ENCODE measurements around the gene PA2G4. TPM values are rescaled to one million over a fixed set of nuclear protein-coding genes. Genes with fewer than 3 reads are reported as not detected.
"Not testable (repeated sequence)": the region's sequence is repeated elsewhere in the genome, so short reads cannot be mapped to it uniquely, and the experiment has no call there.

Gene PA2G4
- total RNA-seq (100 to 1,000 TPM in 1 of 9 donors, 10 to 100 TPM in 8; 66.0 to 105 (median 72.4) TPM), polyA plus RNA-seq (100 to 1,000 TPM in 1 of 2 donors, 10 to 100 TPM in 1; 62.4 to 187 TPM)
- long read RNA-seq, donor 1, transcript PA2G4-201 (13 exons, 2,577 nt): major isoform, 48 of 105 reads
- long read RNA-seq, donor 1, partial matches to known transcripts: 43 of 105 reads
- long read RNA-seq, donor 1, other reads (novel, unspliced or antisense): 14 of 105 reads
- long read RNA-seq, donor 2, transcript PA2G4-201 (13 exons, 2,577 nt): major isoform, 165 of 474 reads
- long read RNA-seq, donor 2, partial matches to known transcripts: 298 of 474 reads
- long read RNA-seq, donor 2, other reads (novel, unspliced or antisense): 11 of 474 reads
- long read RNA-seq, donor 3, transcript PA2G4-201 (13 exons, 2,577 nt): major isoform, 61 of 108 reads
- long read RNA-seq, donor 3, partial matches to known transcripts: 29 of 108 reads
- long read RNA-seq, donor 3, other reads (novel, unspliced or antisense): 18 of 108 reads

- DNase-seq (peak; percentile 98 to 99 (median 99)), ATAC-seq (peak; percentile 98 to 99 (median 99))
- Histone ChIP-seq H3K4me1 (peaks cover 0 to 37% (median 22%) of the 10 kb centered on the region in 12 donors), H3K27me3 (no peaks in the 10 kb centered on the region), H3K4me3 (peak within 1 kb of the TSS; percentile 45 to 93 (median 84)), H3K27ac (peak within 1 kb of the TSS; percentile 6 to 92 (median 84)), H3K36me3 (peaks cover 3 to 33% (median 28%) of the 10 kb centered on the region in 9 donors), H3K9me3 (no peaks in the 10 kb centered on the region)
- intact Hi-C loops (cut with DNase I): loop anchor here in 6 of 10 donors (1.0 to 10.0 kb wide), 7 partner anchors 12 to 369 kb away; partner anchors contain the start of genes RPL41 (in 1 of the 6) and RPS26 (in 1 of the 6)
- 0% methylated on average over 42 to 60 of the region's 60 CpGs for WGBS, 4 donors
- peak; percentile 55 to 93 for TF ChIP-seq POLR2A (IDR thresholded peaks at IDR 0.05)
- TF ChIP-seq, protein P1, sequence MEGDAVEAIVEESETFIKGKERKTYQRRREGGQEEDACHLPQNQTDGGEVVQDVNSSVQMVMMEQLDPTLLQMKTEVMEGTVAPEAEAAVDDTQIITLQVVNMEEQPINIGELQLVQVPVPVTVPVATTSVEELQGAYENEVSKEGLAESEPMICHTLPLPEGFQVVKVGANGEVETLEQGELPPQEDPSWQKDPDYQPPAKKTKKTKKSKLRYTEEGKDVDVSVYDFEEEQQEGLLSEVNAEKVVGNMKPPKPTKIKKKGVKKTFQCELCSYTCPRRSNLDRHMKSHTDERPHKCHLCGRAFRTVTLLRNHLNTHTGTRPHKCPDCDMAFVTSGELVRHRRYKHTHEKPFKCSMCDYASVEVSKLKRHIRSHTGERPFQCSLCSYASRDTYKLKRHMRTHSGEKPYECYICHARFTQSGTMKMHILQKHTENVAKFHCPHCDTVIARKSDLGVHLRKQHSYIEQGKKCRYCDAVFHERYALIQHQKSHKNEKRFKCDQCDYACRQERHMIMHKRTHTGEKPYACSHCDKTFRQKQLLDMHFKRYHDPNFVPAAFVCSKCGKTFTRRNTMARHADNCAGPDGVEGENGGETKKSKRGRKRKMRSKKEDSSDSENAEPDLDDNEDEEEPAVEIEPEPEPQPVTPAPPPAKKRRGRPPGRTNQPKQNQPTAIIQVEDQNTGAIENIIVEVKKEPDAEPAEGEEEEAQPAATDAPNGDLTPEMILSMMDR (IDR thresholded peaks at IDR 0.05): peak in 1 of 12 donors; percentile 7
These were observed at the start of gene PA2G4 for GRCh38 chr12:56104109-56104814. PA2G4 (plus strand) TSS chr12:56104559; CDS start chr12:56104738, 179 bp downstream.

DNA sequence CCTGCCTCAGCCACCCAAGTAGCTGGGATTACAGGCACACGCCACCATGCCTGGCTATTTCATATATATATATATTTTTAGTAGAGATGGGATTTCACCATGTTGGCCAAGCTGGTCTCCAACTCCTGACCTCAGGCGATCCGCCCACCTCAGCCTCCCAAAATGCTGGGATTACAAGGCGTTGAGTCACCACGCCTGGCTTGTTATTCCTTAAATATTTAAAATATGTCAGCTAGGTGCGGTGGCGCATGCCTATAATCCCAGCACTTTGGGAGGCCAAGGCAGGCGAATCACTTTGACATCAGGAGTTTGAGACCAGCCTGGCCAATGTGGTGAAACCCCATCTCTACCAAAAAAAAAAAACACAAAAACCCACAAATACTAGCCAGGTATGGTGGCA, 44.4 kb upstream of the PA2G4 start:
- H3K27me3 ChIP-seq; DNase-seq; H3K4me1 ChIP-seq; H3K36me3 ChIP-seq; intact Hi-C loops (cut with DNase I); H3K9me3 ChIP-seq; H3K4me3 ChIP-seq; ATAC-seq; H3K27ac ChIP-seq: not testable (repeated sequence)
- 90 to 96% (median 93%) methylated on average over 8 of the region's 8 CpGs for WGBS, 4 donors

DNA sequence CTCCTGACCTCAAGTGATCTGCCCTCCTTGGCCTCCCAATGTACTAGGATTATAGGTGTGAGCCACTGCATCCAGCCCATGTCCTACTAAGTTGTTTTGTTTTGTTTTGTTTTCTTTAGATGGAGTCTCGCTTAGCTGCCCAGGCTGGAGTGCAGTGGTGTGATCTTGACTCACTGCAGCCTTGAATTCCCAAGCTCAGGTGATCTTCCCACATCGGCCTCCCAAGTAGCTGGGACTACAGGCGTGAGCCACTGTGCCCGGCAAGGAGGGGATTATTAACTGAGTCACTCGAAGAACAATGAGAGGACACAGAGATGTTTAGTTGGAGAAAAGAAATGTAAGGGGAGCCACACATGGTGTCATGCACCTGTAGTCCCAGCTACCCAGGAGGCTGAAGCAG, 42.4 kb upstream of the PA2G4 start:
- DNase-seq (no peak), ATAC-seq (no peak)
- H3K4me3 ChIP-seq: no peak overlapping the region
- no peaks in the 10 kb centered on the region for H3K27me3 ChIP-seq
- H3K27ac ChIP-seq: no peak overlapping the region
- TF ChIP-seq POLR2A (IDR thresholded peaks at IDR 0.05): no peak
- TF ChIP-seq, protein P1 (IDR thresholded peaks at IDR 0.05): no peak
- 70 to 80% (median 72%) methylated on average over 5 of the region's 5 CpGs for WGBS, 4 donors
- H3K36me3 ChIP-seq: no peaks in the 10 kb centered on the region
- intact Hi-C loops (cut with DNase I): no loop called here
- no peaks in the 10 kb centered on the region for H3K4me1 ChIP-seq
- no peaks in the 10 kb centered on the region for H3K9me3 ChIP-seq

DNA sequence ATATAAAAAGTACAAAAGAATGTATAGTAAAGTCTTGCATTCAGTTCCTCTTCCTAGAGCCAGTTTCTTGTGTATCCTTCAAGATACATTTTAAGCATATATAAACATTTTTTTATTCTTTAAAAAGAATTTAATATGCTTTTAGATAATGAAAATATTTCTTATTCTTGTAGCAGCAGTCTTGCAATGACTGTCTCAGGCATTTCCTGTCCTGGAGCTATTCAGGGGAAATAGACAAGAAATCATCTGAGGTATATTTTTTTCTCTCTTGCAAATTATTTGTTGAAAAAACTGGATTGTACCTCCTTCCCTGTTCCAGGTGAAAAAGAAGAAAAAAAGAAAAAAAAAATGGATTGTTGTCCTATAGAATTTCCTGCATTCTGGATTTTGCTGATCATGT, 41.4 kb upstream of the PA2G4 start:
- no peak for TF ChIP-seq POLR2A (IDR thresholded peaks at IDR 0.05)
- TF ChIP-seq, protein P1 (IDR thresholded peaks at IDR 0.05): no peak
- intact Hi-C loops (cut with DNase I): no loop called here
- no peak for ATAC-seq
- no peaks in the 10 kb centered on the region for H3K27me3 ChIP-seq
- DNase-seq: no peak
- no peak overlapping the region for H3K4me3 ChIP-seq
- H3K27ac ChIP-seq: no peak overlapping the region
- no peaks in the 10 kb centered on the region for H3K36me3 ChIP-seq
- no peaks in the 10 kb centered on the region for H3K4me1 ChIP-seq
- no peaks in the 10 kb centered on the region for H3K9me3 ChIP-seq

Measured in heart left ventricle (tissue), 16 donors.